Renal pelvis (tissue), 4 donors: Measurements from ENCODE around the gene MRRF. TPM values are rescaled to one million over a fixed set of nuclear protein-coding genes. Genes with fewer than 3 reads are reported as not detected.

ENCODE experiments used
- DNase-seq: peaks from one replicate; pipeline ENCODE4 v3.0.0-alpha.2; 2013
- polyA plus RNA-seq, 3 donors: library from polyadenylated mRNA; unstranded; fragments of 120-200 nt; gene quantifications; one replicate each; pipeline ENCODE4 v1.2.1, GENCODE V29; 2013; ENCODE audit not compliant: insufficient read length in 3 of 3

MRRF gene
- polyA plus RNA-seq, 3 donors, result 38.4 to 53.4 (median 46.6) TPM

DNA sequence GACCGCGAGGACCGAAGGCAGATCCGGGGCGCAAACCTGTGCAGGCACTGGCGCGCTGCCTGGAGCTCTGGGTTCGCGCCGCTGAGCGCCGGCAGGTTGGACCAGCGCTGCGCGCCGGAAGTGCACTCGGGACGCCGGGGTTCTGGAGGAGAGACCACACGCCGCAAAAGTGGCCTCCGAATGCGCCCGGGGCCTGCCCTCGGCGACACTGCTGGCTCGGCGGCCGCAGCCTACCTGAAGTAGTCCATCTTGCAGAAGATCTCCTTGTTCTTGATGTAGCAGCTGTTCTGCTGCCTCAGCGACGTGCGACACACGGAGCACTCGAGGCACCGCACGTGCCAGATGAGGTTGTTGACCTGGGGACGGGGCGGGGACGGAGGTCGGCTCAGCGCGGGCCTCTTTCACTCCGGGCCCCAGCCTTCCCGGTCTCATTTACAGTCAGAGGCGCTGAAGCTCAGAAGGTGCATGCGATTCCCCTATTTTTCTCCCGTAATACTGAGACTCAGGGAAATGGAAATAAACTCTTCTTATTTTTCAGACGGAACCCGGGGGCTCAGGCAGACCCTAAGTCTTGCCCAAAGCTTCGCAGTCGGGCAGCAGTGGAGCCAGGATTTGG is 38.4 kb upstream of the MRRF start:
- no peak for DNase-seq

DNA sequence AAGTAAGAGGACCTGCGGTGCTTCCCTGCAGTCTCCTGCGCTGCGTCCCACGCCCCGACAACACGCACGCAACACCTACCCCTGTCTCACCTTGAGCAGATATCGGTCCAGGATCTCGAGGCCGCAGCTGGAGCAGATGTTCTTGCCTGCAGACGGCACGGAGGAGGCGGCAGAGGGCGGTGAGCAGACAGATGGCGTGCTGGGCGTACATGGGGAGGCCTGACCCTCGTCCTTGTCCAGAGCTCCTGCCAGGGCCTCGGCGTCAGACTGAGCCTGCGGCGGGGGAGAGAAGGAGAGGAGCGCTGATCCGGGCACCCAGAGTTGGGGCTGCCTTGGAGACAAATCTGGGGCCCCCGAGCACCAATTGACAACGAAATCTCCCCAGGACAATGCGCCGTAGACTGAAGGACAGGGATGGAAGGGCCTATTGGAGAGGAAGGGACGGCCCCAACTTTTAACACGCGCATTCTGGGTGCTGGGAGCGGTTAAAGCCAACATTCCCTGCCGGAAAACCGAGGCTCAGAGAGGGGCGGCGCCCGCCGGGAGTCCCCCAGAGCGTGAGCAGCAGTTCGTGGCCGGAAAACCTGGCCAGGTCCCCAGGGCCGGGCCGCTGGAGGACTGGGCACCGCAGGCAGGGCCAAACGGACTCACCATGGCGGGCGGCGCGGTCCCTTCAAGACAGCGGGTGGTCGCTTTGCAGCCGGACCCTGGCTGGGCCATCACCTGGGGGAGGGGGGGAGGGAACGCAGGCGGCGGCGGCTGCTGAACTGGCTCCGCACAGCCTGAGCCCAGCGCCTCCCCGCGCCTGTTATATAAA is 37.7 kb upstream of the MRRF start:
- DNase-seq, result no peak

DNA sequence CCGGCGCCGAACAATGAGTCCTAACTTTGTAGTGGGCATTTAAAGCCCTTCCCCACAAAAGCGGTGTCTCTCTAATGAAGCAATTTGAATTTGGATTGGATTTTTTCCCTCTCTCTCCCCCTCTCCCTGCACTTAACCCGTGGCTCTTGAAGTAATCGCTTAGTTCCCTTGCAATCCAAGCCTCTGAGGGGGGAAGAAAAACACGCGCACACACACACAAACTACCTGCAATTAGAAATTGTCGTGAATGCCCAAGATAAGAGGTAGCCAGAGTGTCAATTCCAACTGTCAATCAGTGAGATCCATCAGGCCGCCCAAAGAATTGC is 37.1 kb upstream of the MRRF start:
- DNase-seq, result no peak

DNA sequence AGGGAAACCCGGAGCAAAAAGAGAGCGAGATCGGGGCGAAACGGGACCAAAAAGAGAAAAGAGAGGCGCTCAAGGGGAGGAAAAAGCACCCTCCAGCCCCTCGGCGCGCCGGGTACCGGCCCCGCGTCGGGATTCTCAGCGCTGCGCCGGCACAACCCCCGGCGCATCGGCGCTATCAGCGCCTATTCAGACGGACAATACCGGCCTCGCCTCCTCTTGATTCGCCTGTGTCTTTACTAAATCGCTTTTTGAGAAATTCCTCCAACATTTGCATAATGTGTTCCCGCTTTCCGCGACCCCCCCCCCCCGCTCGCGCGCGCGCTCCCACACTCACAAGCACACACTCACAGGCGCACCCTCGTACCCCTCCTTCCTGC is 36.5 kb upstream of the MRRF start:
- no peak for DNase-seq

DNA sequence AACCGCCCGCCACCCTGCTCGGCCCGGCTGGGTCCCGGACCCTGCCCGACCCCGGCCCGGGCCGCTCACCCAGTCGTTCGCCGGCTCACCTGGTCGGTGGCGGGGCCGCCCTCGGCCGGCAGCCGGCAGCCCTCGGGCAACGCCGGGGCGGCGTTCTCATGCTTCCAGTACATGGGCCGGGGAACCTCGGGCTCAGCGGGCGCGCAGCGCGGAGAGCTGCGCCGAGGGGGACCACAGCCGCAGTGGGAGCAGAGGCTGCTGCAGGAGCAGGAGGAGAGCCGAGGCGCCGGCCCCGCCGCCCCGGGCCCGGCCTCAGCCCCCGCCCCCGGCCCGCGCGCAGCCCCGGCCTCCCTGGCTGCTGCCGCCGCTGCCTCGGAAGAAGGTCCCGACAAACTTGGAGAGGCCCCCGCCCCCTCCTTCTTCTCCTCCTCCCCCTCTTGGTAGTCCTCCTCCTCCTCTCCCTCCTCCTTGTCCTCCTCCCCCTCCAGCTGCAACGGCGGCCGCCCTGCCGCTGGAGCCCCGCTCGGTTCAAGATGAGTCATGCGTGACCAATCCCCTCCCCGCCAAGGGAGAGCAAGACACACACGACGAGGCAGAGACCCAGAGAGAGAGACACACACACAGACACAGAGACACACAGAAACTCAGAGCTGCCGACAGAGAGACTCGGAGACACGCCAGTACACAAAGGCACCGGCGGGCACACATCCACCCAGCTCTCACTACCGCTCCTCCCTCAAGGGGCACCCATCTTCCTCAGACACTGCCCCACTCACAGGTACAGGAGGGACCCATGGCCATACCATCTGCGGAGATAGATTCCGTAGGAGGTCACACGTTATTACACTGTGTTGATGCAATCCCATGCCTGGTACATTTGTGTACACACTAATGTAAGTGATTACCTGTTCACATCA is 35.9 kb upstream of the MRRF start, which contains the start of gene LHX6:
LHX6 (minus strand) TSS at position 390 of the 917 bp plus-strand sequence; CDS start at position 173, 217 bp downstream.
- DNase-seq, result no peak

DNA sequence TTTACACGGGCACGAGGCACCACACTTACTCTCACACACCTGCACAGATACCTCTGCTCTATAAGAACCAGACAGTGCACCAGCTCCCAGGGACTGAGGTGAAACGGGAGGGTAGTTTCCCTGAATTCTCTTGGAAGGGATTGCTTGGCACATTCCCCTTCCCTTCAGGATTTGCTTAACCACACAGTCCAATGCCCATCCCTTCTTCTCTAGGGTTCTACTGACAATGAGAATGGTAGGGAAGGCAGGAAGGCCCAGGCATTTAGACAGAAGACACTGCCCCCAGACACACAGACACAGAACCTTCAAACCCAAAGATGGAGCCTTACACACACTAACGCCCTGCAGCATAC is 35.2 kb upstream of the MRRF start:
- DNase-seq, result no peak

DNA sequence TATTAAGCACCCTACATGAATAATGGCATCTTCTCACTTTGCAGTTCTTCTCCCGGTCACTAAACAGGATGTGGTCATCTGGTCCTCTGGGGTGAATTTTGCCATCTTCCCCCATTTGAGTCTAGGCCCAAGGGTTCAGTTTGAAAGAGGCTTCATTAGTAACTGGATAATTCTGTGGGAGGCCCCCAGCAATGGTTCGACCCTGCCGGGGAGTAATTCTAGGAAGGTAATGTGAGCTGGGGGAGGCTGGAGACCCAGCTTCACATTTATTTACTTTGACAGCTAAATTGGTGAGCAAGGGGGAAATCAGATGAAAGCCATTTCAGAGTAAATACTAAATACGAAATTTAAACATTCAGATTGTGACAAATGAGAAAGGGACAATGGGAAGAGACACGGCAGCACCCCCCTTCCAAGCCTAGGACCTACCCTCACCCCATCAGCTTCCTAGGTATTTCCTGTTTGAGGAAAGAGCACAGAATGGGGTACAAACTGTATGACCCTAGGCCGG is 31.8 kb upstream of the MRRF start:
- DNase-seq, result no peak

DNA sequence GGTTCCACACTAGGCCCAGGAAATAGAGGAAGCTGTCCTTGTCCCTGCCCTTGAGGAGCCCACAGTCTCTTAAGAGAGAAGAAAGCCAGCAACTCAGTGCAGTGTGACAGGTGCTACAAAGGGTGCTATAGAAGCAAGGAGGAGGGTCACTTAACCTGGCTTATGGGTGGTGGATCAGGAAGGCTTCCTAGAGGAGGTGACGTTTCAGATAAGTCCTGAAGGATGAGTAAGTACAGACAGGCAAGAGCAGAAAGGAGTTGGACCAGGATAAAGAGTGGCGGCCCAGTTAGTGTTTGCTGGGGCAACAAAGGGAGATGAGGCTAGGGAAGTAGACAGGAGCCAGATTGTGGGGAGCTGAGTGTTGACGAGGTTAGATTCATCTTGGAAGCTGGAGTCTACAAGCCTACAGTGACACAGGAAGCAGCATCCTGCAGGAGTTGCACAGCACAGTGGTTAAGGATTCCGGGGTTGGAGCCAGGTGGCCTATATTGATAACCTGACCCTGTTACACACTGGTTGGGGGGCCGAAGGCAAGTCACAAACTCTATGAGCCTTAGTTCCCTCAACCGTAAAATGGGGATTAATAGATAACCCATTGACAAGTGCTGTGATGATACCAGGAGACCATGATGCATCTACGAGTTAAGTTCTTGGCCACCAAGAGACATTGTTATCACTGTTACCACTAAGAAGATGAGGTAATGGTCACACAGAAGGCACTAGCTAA is 30.5 kb upstream of the MRRF start:
- no peak for DNase-seq

DNA sequence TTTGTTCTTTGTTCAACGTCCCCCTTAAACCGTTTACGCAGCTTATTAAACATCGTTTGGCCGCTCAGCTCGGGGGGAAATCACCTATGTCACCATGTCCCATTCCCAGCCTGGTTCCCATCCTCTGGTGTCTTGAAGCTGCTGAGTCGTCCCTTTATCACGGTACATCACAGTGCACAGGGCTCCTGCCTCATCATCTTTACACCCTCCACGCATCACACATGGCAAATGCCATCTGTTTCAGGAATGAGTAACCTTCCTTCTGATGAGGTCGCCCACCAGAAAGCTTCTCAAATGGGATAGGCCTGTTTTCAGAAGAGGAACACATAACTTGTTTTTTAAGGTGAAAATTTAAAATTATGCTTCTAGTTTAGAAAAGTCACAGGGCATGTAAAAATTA is 28.0 kb upstream of the MRRF start:
- DNase-seq, result no peak

DNA sequence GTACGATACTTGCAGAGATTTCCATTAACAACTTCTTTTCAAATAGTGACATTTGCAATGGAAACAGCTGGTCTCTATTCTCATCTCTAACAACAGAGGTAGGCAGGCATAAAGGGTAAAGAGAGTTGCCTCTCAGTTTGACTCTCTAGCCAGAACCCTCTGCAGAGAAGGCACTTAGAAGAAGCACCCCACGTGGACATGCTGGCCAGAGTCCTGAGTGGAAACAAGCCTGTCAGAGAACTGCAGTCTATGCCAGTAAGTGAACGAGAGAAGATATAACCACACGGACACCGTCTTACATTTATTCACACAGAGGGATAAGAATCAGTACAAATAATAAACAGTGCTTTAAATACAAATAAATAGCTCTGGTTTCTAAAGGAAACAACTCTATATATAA is 25.0 kb upstream of the MRRF start:
- no peak for DNase-seq

DNA sequence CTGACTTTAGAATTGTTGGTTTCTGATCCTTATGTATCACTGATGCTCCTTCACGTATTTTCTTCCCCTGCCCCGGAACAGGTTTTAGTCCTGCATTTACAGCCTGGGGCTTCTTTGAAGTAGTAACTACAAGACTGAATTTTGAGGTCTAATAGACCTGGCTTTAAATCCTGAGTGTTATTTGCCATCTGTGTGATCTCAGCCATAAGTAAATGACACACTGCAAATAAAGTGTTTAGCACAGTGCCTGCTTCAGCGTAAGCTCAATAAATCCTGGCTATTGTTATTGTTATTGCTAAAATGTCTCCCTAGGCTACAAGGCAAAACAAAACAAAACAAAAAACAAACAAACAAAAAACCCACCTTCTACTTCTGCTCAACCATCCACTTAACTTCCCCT is 20.3 kb upstream of the MRRF start:
- DNase-seq, result no peak

DNA sequence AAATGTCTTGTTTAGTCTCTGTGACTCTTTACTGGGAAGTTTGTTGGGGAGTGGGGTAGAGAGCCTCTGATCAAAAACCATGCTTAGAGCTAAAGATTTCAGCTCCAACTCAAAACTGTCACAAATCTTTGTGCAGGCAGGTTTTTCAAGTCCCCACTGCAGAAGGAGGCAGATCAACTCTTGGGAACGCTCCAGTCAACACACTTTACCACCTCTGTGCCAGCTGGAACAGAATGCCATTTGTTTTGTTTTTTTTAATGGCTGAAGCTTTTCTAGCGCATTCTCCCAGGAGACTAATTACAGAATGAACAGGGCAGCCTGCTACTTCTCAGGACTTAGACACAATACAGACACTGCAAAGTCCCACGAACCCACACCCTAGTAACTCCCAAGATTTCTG is 18.0 kb upstream of the MRRF start:
- no peak for DNase-seq

DNA sequence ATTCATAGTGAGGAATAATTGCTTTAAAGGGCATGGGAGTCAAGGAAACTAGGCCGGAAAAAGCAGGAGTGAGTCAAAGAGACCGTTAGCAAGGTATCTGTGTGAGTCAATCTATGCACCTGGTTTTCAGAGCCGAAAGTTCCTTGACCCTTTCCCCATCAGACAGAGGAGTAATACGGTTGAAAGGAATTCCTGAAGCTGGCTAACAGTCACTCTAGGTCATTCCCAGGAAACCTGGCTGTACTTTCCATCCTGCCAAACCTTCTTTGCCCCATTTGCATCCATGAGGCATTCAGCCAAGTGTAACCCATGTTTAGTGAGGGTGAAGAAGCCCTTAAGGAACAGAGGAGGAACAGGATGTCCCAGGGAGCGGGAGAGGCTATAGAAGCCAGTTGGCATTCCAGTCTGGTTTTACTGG is 16.2 kb upstream of the MRRF start:
- DNase-seq, result no peak

DNA sequence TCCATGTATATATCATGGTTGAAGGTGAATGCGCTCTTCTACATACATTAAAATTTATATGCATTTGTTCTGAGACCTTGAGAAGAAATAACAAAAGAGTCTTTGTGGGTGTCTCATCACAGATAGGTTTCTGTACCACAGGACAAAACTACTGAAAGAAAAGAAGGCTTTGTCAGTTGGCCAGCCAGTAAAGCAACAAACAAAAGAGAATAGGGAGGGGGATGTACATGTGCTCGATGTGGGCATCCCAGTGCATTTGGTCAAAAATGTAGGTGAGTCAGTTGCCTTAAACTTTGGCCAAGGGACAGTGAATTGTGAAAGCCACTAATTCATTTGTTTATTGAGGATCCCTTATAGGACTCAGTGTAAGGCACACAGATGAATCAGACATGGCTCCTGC is 13.3 kb upstream of the MRRF start:
- DNase-seq, result no peak

DNA sequence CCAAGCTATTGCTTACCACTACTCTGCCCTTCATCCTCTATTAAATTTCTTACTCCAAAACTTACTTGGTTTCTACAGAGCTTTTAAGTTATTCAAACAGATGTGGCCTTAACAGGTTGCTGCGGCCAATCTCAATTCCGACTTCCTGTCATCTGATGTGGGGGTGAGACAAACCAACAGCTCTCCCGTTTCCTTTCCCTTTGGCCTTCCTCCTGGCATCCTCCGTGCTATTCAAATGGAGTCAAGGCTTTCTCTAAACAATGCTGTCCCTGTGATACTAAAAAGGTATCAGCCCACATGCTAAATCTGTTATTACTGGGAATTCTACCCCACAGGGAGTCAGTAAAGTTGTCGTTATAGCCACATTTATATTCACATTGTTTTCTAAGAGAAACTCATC is 11.9 kb upstream of the MRRF start:
- no peak for DNase-seq

DNA sequence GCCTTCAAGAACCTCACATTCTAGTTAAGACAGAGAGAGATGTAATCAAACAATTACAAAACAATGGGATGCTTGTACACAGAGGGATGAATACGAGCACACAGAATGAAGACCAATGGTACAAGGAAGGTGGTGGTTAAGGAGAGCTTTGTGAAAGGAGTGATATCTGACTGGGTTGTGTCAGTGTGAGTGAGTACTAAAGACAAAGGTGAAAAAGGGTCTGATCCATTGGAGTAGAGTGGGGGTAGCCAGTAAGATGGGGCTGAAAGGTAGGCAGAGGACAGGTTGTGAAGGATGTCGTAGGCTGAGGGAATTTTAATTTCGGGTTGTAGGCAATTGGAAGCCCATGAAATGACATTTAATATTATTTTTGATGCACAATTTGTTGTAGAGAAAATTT is 9.9 kb upstream of the MRRF start:
- no peak for DNase-seq

DNA sequence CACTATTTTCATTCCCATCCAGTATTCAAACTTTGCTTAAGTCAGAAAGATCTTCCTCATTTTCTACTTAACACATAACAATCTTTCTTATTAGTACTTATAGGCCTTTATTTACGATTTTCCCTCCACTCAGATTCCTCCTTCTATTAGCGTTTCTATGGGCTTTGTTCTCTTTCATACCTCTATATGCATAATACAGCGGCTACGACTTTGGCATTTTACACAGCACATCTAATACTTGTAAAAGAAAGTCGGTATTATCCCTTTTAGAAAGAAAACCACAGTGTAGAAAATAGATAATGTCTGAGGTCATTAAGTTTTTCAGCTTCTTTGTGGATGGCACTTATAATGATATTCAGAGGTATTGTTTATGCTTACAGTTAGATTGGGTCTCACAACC is 8.5 kb upstream of the MRRF start:
- DNase-seq, result no peak

DNA sequence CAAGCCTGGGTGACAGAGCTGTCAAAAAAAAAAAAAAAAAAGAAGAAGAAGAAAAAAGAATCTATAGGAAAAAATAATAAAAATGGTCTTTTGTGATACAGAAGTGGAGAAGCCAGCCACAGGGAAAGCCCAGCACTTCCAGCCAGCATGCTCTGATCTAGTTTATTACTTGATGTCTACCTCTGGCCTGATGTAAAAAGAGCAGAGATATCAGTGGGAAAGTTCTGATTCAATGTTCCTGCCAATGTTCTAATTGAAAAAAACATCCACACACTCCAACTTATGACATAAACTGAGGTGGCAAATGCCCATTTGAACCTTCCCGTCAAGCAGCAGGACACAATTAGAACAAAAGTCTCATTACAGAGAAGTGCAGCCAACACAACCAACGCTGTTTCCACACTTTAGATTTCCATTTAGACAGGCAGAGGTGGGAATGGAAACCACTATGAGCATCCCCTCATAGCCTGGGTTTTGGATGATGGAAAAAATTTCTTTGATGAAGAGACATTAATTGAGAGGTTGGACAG is 5.7 kb upstream of the MRRF start:
- DNase-seq, result no peak

DNA sequence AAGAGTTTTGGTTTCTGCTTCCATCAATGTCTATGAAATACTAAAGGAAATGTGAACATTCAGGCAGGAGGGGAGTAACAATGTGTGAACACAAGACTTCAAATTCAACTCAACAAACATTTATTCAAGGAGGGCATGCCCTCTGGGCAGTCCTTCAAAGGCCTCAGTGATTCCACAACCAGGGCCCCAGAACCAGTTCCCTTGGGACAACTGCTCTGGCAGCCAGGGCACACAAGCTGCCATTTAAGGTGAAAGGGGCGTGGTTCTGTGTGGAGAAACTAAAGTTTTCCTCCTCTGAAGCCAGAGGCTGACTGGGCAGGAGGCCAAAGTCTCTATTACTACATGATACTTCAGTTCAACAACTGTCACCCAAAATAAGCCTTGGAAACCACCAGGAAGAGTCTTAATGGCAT is 3.2 kb upstream of the MRRF start:
- DNase-seq, result no peak

DNA sequence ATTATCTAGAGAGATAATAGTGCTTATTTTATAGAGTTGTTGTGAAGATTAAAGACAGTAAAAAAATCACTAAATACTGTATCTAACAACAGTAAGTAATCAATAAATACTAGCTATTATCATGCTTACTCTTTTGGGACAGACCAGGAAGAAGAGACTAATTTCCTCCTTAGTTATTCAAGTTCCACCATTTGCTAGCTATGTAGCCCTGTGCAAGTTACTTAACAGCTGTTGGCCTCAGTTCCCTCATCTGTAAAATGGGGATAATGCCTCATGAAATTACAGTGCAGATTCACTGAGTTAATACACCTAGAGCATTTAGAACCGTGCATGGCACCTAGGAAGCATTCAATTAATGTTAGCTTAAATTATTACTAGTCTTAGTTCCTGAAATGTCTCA is 2.6 kb upstream of the MRRF start:
- DNase-seq, result no peak

DNA sequence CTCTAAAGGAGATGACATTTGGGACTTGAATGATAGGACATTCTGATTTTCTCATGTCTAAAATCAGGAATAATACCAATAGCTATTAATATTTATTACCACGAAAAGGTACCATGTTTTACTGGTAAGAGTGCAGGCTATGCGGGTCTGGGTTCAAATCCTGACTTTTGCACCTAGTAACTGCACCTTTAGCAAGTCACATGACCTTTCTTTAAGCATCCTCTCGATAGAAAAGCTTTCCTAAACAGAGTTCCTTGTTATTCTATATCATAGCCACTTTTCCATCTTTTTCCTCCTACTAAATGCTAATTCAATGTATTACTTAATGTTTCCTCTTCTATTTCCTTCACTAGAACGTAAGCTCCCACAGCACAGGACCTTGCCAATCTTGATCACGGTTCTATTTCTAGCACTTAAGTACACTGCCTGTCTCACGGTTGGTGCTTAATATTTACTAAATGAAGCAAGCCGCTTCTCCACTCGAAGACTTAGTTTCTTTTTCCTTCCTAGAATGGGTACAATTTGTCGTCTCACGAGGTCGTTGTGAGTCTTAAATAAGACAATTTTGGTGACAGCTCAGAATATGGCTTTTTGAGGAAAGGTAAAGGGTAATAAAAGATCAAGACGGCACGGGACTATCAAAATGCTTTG is 858 bp upstream of the MRRF start:
- DNase-seq, result no peak
